GM12878 (cell line): ENCODE measurements around the gene LRRC61. TPM values are rescaled to one million over a fixed set of nuclear protein-coding genes. Genes with fewer than 3 reads are reported as not detected.

ENCODE experiments used
- EED ChIP-seq: sonication (generic); IDR thresholded peaks from 2 replicates; pipeline ENCODE4 v1.6.1; 2016; ENCODE audit warnings: antibody characterized with exemption, low read depth
- FOXM1 ChIP-seq: IDR thresholded peaks from 2 replicates; pipeline ENCODE4 v1.6.1; 2012; ENCODE audit warnings: low read depth, mild to moderate bottlenecking, inconsistent platforms, low read length, moderate library complexity
- NFIC ChIP-seq: IDR thresholded peaks from 2 replicates; pipeline ENCODE4 v1.6.1; 2012; ENCODE audit warnings: low read depth, mild to moderate bottlenecking, inconsistent platforms, low read length, moderate library complexity
- RB1 ChIP-seq: fragments of 450-650 bp; formaldehyde crosslinking; IDR thresholded peaks from 2 replicates; pipeline ENCODE4 v1.6.1; 2017; ENCODE audit warnings: mild to moderate bottlenecking, borderline replicate concordance
- ZNF217 ChIP-seq: fragments of 450-650 bp; IDR thresholded peaks from 2 replicates; pipeline ENCODE4 v1.6.1; 2017; ENCODE audit warnings: antibody characterized with exemption, mild to moderate bottlenecking
- polyA plus RNA-seq, 11 experiments: library from polyadenylated mRNA; depleted of rRNA in 4 of 11; unstranded in 6 of 11; stranded (reverse) in 5 of 11; fragments of >200 nt; fragmentation: Nextera tagmentation in 4 of 11; fragmentation: Illumina TruSeq in 1 of 11; extraction: Ambion mirVana in 4 of 11; extraction: Trizol in 1 of 11; gene quantifications; 1 replicate in 1 of 11; 2 replicates in 10 of 11; pipeline versions ENCODE4 v1.2.1 to v1.2.3, GENCODE V29; 2011 to 2016; ENCODE audit warnings: inconsistent platforms in 2 of 11, missing spikeins in 2 of 11, low read depth in 1 of 11
- total RNA-seq, 4 experiments: library from RNA; depleted of rRNA in 3 of 4; stranded (reverse); fragments of >200 nt in 3 of 4; fragmentation: Illumina TruSeq in 1 of 4; extraction: Trizol in 1 of 4; gene quantifications; 2 replicates each; pipeline versions ENCODE4 v1.2.1 to v1.2.3, GENCODE V29; 2013 to 2021
- TF ChIP-seq, protein P1 (sequence below): fragments of 450-650 bp; IDR thresholded peaks from 2 replicates; pipeline ENCODE4 v1.6.1; 2016; ENCODE audit warnings: mild to moderate bottlenecking
- TF ChIP-seq, protein P2 (sequence below): fragments of 150-350 bp; IDR thresholded peaks from 2 replicates; pipeline ENCODE4 v1.6.1; 2016; ENCODE audit warnings: low read depth, low read length

LRRC61 gene
- total and polyA plus RNA-seq, 10 of the 15 experiments (the other 5 are each of a cell fraction or from before 2014, with no cell fraction given): 1.4 to 54.2 (median 21.8) TPM

DNA sequence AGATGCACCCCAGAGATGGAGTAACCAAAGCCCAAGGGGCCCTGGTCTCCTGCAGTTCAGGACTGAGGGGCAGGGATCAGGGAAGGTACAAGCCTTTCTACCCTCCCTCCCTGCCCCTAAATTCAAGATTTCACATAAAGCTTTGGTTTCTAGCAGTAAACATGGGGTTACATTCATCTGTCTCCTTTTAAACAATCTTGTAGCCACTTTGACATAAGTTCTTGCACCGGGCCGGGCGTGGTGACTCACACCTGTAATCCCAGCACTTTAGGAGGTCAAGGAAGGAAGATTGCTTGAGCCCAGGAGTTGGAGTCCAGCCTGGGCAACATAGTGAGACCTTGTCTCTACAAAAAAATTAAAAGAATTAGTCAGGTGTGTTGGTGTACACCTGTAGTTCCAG lies 4.2 kb downstream of the LRRC61 start (continued):
- TF ChIP-seq FOXM1 (no peak), ZNF217 (no peak), NFIC (no peak), EED (no peak), RB1 (no peak)
- TF ChIP-seq, protein P1, sequence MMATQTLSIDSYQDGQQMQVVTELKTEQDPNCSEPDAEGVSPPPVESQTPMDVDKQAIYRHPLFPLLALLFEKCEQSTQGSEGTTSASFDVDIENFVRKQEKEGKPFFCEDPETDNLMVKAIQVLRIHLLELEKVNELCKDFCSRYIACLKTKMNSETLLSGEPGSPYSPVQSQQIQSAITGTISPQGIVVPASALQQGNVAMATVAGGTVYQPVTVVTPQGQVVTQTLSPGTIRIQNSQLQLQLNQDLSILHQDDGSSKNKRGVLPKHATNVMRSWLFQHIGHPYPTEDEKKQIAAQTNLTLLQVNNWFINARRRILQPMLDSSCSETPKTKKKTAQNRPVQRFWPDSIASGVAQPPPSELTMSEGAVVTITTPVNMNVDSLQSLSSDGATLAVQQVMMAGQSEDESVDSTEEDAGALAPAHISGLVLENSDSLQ: no peak
- TF ChIP-seq, protein P2, sequence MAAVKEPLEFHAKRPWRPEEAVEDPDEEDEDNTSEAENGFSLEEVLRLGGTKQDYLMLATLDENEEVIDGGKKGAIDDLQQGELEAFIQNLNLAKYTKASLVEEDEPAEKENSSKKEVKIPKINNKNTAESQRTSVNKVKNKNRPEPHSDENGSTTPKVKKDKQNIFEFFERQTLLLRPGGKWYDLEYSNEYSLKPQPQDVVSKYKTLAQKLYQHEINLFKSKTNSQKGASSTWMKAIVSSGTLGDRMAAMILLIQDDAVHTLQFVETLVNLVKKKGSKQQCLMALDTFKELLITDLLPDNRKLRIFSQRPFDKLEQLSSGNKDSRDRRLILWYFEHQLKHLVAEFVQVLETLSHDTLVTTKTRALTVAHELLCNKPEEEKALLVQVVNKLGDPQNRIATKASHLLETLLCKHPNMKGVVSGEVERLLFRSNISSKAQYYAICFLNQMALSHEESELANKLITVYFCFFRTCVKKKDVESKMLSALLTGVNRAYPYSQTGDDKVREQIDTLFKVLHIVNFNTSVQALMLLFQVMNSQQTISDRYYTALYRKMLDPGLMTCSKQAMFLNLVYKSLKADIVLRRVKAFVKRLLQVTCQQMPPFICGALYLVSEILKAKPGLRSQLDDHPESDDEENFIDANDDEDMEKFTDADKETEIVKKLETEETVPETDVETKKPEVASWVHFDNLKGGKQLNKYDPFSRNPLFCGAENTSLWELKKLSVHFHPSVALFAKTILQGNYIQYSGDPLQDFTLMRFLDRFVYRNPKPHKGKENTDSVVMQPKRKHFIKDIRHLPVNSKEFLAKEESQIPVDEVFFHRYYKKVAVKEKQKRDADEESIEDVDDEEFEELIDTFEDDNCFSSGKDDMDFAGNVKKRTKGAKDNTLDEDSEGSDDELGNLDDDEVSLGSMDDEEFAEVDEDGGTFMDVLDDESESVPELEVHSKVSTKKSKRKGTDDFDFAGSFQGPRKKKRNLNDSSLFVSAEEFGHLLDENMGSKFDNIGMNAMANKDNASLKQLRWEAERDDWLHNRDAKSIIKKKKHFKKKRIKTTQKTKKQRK: no peak
